GM12865 (cell line): ENCODE data around the gene UBASH3B.

Experiments
- DNase-seq: peaks from one replicate; pipeline ENCODE4 v3.0.0; 2010; ENCODE audit warnings: low read depth
- H3K4me3 ChIP-seq: 2 replicates; pipeline ENCODE4 v1.5.1; 2011; ENCODE audit warnings: mild to moderate bottlenecking, low read depth, low read length, control low read depth
- TF ChIP-seq, protein P1 (sequence below): IDR thresholded peaks from 2 replicates; pipeline ENCODE4 v1.5.1; 2011; ENCODE audit warnings: low read length, control low read depth, low read depth, inconsistent platforms; ENCODE audit not compliant: insufficient read depth; ENCODE audit errors: missing control alignments

UBASH3B gene

DNA sequence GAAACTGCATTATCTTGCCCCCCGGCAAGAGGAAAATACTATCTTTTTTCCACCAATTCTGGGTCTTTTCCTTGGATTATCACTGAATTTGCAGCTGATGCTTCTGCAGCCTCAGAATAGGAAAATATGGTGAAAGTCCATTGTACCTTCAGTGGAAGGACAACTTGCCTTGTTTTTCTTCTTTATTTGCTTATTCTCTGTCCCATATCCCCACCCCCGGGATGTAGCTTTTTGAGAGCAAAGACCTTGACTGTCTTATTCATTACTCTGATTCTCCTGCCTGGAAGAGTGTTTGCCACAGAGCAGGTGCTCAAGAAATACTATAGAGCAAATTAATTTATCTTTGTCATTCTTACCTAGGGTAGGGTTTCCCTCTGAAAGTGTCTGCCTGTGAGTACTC is 29.5 kb downstream of the UBASH3B start:
- TF ChIP-seq, protein P1, sequence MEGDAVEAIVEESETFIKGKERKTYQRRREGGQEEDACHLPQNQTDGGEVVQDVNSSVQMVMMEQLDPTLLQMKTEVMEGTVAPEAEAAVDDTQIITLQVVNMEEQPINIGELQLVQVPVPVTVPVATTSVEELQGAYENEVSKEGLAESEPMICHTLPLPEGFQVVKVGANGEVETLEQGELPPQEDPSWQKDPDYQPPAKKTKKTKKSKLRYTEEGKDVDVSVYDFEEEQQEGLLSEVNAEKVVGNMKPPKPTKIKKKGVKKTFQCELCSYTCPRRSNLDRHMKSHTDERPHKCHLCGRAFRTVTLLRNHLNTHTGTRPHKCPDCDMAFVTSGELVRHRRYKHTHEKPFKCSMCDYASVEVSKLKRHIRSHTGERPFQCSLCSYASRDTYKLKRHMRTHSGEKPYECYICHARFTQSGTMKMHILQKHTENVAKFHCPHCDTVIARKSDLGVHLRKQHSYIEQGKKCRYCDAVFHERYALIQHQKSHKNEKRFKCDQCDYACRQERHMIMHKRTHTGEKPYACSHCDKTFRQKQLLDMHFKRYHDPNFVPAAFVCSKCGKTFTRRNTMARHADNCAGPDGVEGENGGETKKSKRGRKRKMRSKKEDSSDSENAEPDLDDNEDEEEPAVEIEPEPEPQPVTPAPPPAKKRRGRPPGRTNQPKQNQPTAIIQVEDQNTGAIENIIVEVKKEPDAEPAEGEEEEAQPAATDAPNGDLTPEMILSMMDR = no peak
- no peak overlapping the region for H3K4me3 ChIP-seq
- no peak for DNase-seq

DNA sequence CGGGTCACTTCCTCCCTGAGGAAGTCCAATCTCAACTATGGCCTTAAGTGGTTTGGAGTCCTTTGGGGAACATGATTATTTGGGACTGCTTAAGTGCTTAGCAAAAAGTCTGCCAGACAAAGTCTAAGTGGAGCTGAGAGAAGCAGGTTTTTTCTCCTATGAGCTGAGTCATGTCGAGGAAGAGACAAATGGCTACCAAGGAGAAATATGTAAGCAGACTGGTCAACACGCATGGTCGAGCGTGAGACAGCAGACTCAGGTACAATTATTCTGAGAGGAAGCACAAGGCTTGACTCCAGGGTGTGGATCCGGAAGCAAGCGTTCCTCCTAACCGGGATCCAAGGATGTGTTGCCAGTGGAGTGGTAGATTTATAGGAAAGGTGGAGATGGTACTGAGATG is 30.6 kb downstream of the UBASH3B start:
- TF ChIP-seq, protein P1 = no peak
- no peak overlapping the region for H3K4me3 ChIP-seq
- DNase-seq = no peak

DNA sequence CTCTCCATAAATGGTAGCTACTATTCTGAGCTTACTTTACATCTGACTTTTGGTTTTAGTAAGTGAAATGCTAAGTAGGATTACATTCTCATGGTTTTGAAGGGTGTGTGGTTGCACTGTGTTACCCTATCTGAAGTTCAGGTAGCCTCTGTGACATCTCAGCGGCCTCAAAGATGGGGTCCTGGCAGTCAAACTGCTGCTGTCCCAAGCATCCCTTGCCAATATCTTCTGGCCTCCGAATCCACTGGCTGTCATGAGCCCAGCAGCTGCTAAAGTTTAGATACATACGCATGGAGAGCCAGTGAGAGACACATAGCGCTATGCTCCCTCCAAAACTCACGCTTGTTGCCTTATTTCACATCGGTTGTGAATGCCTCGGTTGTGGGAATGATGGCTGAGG is 34.9 kb downstream of the UBASH3B start:
- no peak for DNase-seq
- no peak overlapping the region for H3K4me3 ChIP-seq

DNA sequence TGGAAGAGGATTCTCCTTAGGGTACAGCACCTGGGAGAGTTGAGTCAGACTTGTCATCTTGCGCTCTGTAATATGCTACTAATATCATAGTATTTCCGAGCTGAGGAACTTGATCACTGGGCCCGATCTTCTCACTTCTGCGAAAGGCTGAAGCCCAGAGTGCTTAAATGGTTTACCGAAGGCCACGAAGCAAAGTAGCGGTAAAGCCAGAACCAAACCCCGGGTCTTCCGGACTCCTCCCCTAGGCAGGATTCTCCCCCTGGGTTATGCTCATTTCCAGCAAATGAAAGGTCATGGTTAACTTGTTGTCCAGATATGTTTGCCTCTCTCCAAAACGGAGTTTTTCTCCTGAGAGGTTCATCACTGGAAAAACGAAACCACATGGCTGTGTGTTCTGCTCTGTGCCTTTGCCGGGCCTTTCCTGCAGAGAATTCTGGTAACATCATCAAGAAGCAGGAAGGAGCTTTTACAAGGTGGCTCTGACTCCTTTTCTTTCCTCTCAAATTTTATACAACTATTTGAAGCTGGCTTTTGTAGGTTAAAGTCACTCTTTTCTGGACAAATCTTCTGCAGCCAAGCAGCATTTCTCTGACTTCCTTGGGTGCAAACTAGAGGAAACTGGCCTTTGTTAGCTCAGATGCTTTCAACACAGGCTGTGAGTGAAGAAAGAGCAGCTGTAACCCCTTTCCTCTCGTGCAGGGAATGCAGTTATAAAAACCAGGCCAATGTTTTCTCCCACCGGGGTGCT is 35.5 kb downstream of the UBASH3B start:
- TF ChIP-seq, protein P1 = no peak
- DNase-seq = no peak
- no peak overlapping the region for H3K4me3 ChIP-seq

More for the DNA sequence above, 34.9 kb downstream of the UBASH3B start:
- TF ChIP-seq, protein P1 = no peak

DNA sequence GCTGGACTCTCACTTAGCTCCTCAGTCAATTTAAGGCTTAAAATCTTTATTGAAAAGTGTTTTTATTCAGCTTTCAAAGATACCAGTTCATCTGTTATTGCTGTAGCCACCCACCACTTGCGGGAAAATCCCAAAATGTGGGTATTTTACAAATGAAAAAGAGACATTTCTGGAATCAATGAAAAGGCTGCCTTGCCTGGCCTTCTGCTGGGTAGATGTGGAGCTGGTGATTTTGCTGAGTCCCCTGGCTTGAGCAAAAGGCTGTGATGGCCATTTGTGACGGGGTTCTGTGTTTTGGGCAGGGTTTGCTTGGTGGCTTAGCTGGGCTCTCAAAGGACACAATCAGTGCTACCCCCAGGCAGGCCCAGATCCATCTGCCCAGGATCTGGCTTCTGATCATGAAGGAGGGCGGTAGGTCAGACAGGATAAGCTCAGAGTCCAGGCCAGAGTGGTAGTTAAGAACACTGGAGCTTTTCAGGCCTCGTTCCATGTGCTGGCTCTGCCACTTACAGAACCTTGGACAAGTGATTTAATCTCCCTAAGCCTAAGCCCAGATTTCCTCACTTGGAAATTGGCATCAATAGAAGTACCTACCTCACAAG is 36.1 kb downstream of the UBASH3B start:
- DNase-seq = no peak
- no peak overlapping the region for H3K4me3 ChIP-seq
- TF ChIP-seq, protein P1 = no peak

DNA sequence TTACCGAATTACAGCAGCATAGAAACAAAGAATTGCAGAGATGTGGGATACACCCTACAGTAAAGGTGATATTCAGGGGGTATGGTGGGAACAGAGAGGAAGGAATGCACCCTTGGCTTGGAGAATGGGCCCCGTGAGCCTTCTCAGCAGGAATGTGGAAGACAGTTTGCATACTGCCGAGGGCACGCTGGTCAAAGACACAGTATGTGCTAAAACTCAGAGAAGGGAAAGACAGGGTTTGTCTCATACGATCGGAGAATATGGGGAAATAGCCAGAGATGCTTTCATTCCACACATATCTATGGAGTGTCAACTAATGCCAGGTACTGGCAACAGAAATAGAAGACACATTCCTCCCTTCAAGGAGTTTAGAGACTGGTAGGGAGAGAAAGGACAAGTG is 36.9 kb downstream of the UBASH3B start:
- DNase-seq = no peak
- TF ChIP-seq, protein P1 = no peak
- H3K4me3 ChIP-seq = no peak overlapping the region
